Left lung (tissue), 10 donors: Measurements from ENCODE around the gene YPEL5. TPM values are rescaled to one million over a fixed set of nuclear protein-coding genes. Genes with fewer than 3 reads are reported as not detected.
A peak's percentile ranks its signal among the peaks of the same experiment; 100 is the strongest.

ENCODE experiments used
- ATAC-seq: fragments of 200-7000 bp; cut with Tn5 transposase; one replicate; pipeline ENCODE4 v1.9.1; 2020; ENCODE audit warnings: moderate library complexity
- DNase-seq, 4 donors: peaks; one replicate each; pipeline ENCODE4 v3.0.0-alpha.2; 2013 to 2020
- H3K27ac ChIP-seq, 2 donors: fragments of 200-600 bp; sonication (generic) in 1 of 2; one replicate each; pipeline versions ENCODE4 v1.5.0 to v1.8.0; 2020 to 2021
- H3K27me3 ChIP-seq, 2 donors: fragments of 200-600 bp; sonication (generic) in 1 of 2; one replicate each; pipeline versions ENCODE4 v1.5.0 to v1.8.0; 2020 to 2021
- H3K36me3 ChIP-seq, 2 donors: fragments of 200-600 bp; sonication (generic) in 1 of 2; one replicate each; pipeline versions ENCODE4 v1.5.0 to v1.8.0; 2020 to 2021
- H3K4me1 ChIP-seq, 2 donors: fragments of 200-600 bp; one replicate each; pipeline ENCODE4 v1.8.0; 2021
- H3K4me3 ChIP-seq, 2 donors: fragments of 200-600 bp; sonication (generic) in 1 of 2; one replicate each; pipeline versions ENCODE4 v1.5.0 to v1.8.0; 2020 to 2021; ENCODE audit warnings: mild to moderate bottlenecking in 1 of 2
- H3K9me3 ChIP-seq, 2 donors: fragments of 200-600 bp; sonication (generic) in 1 of 2; one replicate each; pipeline versions ENCODE4 v1.5.0 to v1.8.0; 2020 to 2021
- intact Hi-C, 2 donors: fragments of 100-400 bp; cut with DNase I; formaldehyde crosslinking; loops; one replicate each; pipeline versions ENCODE4 v1.11.2 to v1.14.2; 2022
- polyA plus RNA-seq, 6 donors: library from polyadenylated mRNA; unstranded; fragments of 120-200 nt; gene quantifications; one replicate each; pipeline ENCODE4 v1.2.1, GENCODE V29; 2013; ENCODE audit not compliant: insufficient read length in 6 of 6
- total RNA-seq, 2 donors: library from RNA; stranded (reverse); fragmentation: NEBNext Ultra II Directional; extraction: Animal tissue kit (Norgen Biotek cat#: 25700); gene quantifications; one replicate each; pipeline ENCODE4 v1.2.1, GENCODE V29; 2021
- TF ChIP-seq, protein P1 (sequence below), 2 donors: fragments of 200-600 bp; sonication (generic) in 1 of 2; IDR thresholded peaks; one replicate each; pipeline versions ENCODE4 v1.5.0 to v1.8.0; 2021; ENCODE audit warnings: antibody characterized with exemption in 2 of 2
- donor health status: DM: no; HTN: yes; CAD: no.
- donor health status: DM: no; HTN: no; CAD: no.

Gene YPEL5
- total and polyA plus RNA-seq, 8 donors, result 58.5 to 118 (median 95.3) TPM

- DNase-seq, result peak in 2 of 4 donors; percentile 29 to 66
- Histone ChIP-seq H3K27ac (peak overlapping the region in 1 of 2 donors; percentile 11), H3K4me3 (no peak overlapping the region), H3K27me3 (no peaks in the 10 kb centered on the region), H3K4me1 (peaks cover 0 to 22% of the 10 kb centered on the region in 2 donors), H3K36me3 (no peaks in the 10 kb centered on the region), H3K9me3 (no peaks in the 10 kb centered on the region)
- intact Hi-C loops, result loop anchor here in 1 of 2 donors (10.0 kb wide), 1 partner anchor 503 kb away; no protein-coding TSS in a partner anchor
- TF ChIP-seq, protein P1, sequence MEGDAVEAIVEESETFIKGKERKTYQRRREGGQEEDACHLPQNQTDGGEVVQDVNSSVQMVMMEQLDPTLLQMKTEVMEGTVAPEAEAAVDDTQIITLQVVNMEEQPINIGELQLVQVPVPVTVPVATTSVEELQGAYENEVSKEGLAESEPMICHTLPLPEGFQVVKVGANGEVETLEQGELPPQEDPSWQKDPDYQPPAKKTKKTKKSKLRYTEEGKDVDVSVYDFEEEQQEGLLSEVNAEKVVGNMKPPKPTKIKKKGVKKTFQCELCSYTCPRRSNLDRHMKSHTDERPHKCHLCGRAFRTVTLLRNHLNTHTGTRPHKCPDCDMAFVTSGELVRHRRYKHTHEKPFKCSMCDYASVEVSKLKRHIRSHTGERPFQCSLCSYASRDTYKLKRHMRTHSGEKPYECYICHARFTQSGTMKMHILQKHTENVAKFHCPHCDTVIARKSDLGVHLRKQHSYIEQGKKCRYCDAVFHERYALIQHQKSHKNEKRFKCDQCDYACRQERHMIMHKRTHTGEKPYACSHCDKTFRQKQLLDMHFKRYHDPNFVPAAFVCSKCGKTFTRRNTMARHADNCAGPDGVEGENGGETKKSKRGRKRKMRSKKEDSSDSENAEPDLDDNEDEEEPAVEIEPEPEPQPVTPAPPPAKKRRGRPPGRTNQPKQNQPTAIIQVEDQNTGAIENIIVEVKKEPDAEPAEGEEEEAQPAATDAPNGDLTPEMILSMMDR (IDR thresholded peaks at IDR 0.05), result no peak
- ATAC-seq, result peak; percentile 39
Observed at GRCh38 chr2:30201990-30202389, 55.2 kb downstream of the YPEL5 start.

DNA sequence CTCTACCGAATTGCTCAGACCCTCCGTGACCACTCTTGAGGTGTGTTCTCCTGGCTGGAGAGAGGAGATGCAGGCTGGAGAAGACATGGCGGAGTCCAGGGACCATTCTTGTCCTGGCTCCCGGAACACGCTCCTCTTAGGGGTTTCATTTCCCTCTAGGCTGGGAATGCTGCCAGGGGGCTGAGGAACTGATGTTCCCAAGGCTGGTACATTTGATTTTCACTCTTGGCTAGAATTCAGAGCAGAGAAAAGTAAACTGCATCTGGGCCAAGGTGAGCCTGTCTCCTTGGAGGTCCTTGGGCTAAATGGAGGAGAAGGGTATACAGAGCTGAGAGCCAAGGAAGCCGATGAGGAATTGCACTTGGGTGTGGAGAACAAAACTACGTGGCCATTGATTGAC is 56.3 kb downstream of the YPEL5 start:
- no peak overlapping the region for H3K4me3 ChIP-seq
- no peaks in the 10 kb centered on the region for H3K27me3 ChIP-seq
- peak overlapping the region in 1 of 2 donors; percentile 26 for H3K27ac ChIP-seq
- intact Hi-C loops, result loop anchor here in 1 of 2 donors (10.0 kb wide), 1 partner anchor 502 kb away; no protein-coding TSS in a partner anchor
- no peak for ATAC-seq
- DNase-seq, result no peak
- H3K36me3 ChIP-seq, result no peaks in the 10 kb centered on the region
- H3K4me1 ChIP-seq, result peaks cover 0 to 23% of the 10 kb centered on the region in 2 donors
- TF ChIP-seq, protein P1 (IDR thresholded peaks at IDR 0.05), result no peak
- H3K9me3 ChIP-seq, result no peaks in the 10 kb centered on the region

- peak; percentile 68 for ATAC-seq
- Histone ChIP-seq H3K4me1 (peaks cover 4 to 30% of the 10 kb centered on the region in 2 donors), H3K36me3 (no peaks in the 10 kb centered on the region), H3K27ac (no peak overlapping the region), H3K27me3 (no peaks in the 10 kb centered on the region), H3K4me3 (no peak overlapping the region), H3K9me3 (no peaks in the 10 kb centered on the region)
- peak in 2 of 4 donors; percentile 36 to 58 for DNase-seq
- TF ChIP-seq, protein P1 (IDR thresholded peaks at IDR 0.05), result no peak
- intact Hi-C loops, result loop anchor here in 1 of 2 donors (10.0 kb wide), 1 partner anchor 501 kb away; no protein-coding TSS in a partner anchor
Observed at GRCh38 chr2:30204281-30204680, 57.5 kb downstream of the YPEL5 start.

DNA sequence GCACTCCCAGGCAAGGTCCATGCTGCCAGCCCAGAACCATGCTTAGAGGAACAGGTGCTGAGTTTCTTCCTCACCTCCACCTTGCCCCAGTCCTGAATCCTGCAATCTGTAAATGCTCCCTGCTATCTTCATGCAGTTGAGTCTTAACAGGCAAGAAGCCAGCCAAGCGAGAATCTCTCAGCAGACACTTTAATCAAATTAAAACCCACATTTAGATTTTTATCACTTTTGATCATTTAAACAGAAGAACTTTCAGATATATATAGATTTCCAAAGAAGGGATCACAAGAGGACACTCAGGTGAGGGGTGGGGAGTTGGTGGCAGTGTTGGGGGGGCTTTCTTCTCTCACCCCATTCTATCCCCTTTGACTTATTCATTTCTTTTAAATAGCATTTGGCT is 58.6 kb downstream of the YPEL5 start:
- H3K4me1 ChIP-seq, result peaks cover 4 to 30% of the 10 kb centered on the region in 2 donors
- no peak overlapping the region for H3K4me3 ChIP-seq
- no peak overlapping the region for H3K27ac ChIP-seq
- no peaks in the 10 kb centered on the region for H3K36me3 ChIP-seq
- TF ChIP-seq, protein P1 (IDR thresholded peaks at IDR 0.05), result no peak
- H3K27me3 ChIP-seq, result no peaks in the 10 kb centered on the region
- DNase-seq (no peak), ATAC-seq (no peak)
- intact Hi-C loops, result loop anchor here (5.0 to 10.0 kb wide), 2 partner anchors 499 to 502 kb away; no protein-coding TSS in a partner anchor
- no peaks in the 10 kb centered on the region for H3K9me3 ChIP-seq

GRCh38 chr2:30206461-30207430 is 59.9 kb downstream of the YPEL5 start:
- no peak for DNase-seq
- Histone ChIP-seq H3K4me1 (peaks cover 4 to 29% of the 10 kb centered on the region in 2 donors), H3K27ac (no peak overlapping the region), H3K9me3 (no peaks in the 10 kb centered on the region), H3K27me3 (no peaks in the 10 kb centered on the region), H3K36me3 (no peaks in the 10 kb centered on the region), H3K4me3 (no peak overlapping the region)
- intact Hi-C loops, result loop anchor here (5.0 to 10.0 kb wide), 2 partner anchors 498 to 501 kb away; no protein-coding TSS in a partner anchor
- TF ChIP-seq, protein P1 (IDR thresholded peaks at IDR 0.05), result no peak
- ATAC-seq, result peak; percentile 68
